Measurements from ENCODE around the gene FOXL3. TPM values are rescaled to one million over a fixed set of nuclear protein-coding genes. Genes with fewer than 3 reads are reported as not detected.
A peak's percentile ranks its signal among the peaks of the same experiment; 100 is the strongest.

FOXL3 gene
- total RNA-seq, 1 donor from 2014 or later = not detected

GRCh38 chr7:330511-331230, 40.7 kb downstream of the FOXL3 start:
- Histone ChIP-seq H3K36me3 (no peaks in the 10 kb centered on the region), H3K4me3 (no peak overlapping the region), H3K27me3 (ENCODE audit: low read depth) (no peaks in the 10 kb centered on the region), H3K9me3 (no peaks in the 10 kb centered on the region), H3K4me1 (peaks cover 27% of the 10 kb centered on the region), H3K27ac (no peak overlapping the region)
- no peak for ATAC-seq
- intact Hi-C loops (cut with DNase I) = no loop called here
- peak; percentile 35 for DNase-seq
- no peak for TF ChIP-seq CTCF (IDR thresholded peaks at IDR 0.05)

GRCh38 chr7:332020-332517, 42.1 kb downstream of the FOXL3 start:
- H3K9me3 ChIP-seq = no peaks in the 10 kb centered on the region
- no peak overlapping the region for H3K4me3 ChIP-seq
- TF ChIP-seq CTCF (IDR thresholded peaks at IDR 0.05) = no peak
- ATAC-seq = peak; percentile 30 to 68
- intact Hi-C loops (cut with DNase I) = no loop called here
- H3K27ac ChIP-seq = peak overlapping the region; percentile 77
- H3K27me3 ChIP-seq (ENCODE audit: low read depth) = no peaks in the 10 kb centered on the region
- no peak for DNase-seq
- H3K36me3 ChIP-seq = no peaks in the 10 kb centered on the region
- H3K4me1 ChIP-seq = peaks cover 26% of the 10 kb centered on the region

- Histone ChIP-seq H3K9me3 (no peaks in the 10 kb centered on the region), H3K4me3 (peak overlapping the region; percentile 54), H3K27me3 (ENCODE audit: low read depth) (no peaks in the 10 kb centered on the region), H3K27ac (peak overlapping the region; percentile 77), H3K36me3 (no peaks in the 10 kb centered on the region), H3K4me1 (peaks cover 19% of the 10 kb centered on the region)
- ATAC-seq (peak; percentile 95), DNase-seq (peak; percentile 90)
- intact Hi-C loops (cut with DNase I) = no loop called here
- TF ChIP-seq CTCF (IDR thresholded peaks at IDR 0.05) = peak; percentile 96
Measured at GRCh38 chr7:332646-333392, 42.8 kb downstream of the FOXL3 start.

- DNase-seq = peak; percentile 71
- Histone ChIP-seq H3K36me3 (no peaks in the 10 kb centered on the region), H3K4me3 (peak overlapping the region; percentile 54), H3K27me3 (ENCODE audit: low read depth) (no peaks in the 10 kb centered on the region), H3K9me3 (no peaks in the 10 kb centered on the region), H3K27ac (peak overlapping the region; percentile 77), H3K4me1 (peaks cover 18% of the 10 kb centered on the region)
- no peak for TF ChIP-seq CTCF (IDR thresholded peaks at IDR 0.05)
- intact Hi-C loops (cut with DNase I) = no loop called here
- ATAC-seq = peak; percentile 51 to 56
Measured at GRCh38 chr7:333393-333764, 43.4 kb downstream of the FOXL3 start.

- H3K4me1 ChIP-seq = peaks cover 18% of the 10 kb centered on the region
- H3K27ac ChIP-seq = no peak overlapping the region
- H3K4me3 ChIP-seq = no peak overlapping the region
- DNase-seq (no peak), ATAC-seq (no peak)
- no peaks in the 10 kb centered on the region for H3K9me3 ChIP-seq
- intact Hi-C loops (cut with DNase I) = no loop called here
- TF ChIP-seq CTCF (IDR thresholded peaks at IDR 0.05) = no peak
- H3K36me3 ChIP-seq = no peaks in the 10 kb centered on the region
- no peaks in the 10 kb centered on the region for H3K27me3 ChIP-seq (ENCODE audit: low read depth)
Measured at GRCh38 chr7:334618-335357, 44.8 kb downstream of the FOXL3 start.
